PC-3 (cell line): ENCODE results near the gene PSMB7.

ENCODE experiments used
- CTCF ChIP-seq: fragments of 300-600 bp; sonication (generic); conservative IDR thresholded peaks from 2 replicates; pipeline ENCODE4 v1.5.1; 2017; ENCODE audit warnings: antibody characterized with exemption, low read depth, mild to moderate bottlenecking, low read length
- EZH2 ChIP-seq: fragments of 300-600 bp; sonication (generic); IDR thresholded peaks from one replicate; pipeline ENCODE4 v1.6.1; 2017; ENCODE audit warnings: antibody characterized with exemption, mild to moderate bottlenecking, low read length; ENCODE audit not compliant: unreplicated experiment
- EZH2phosphoT487 ChIP-seq: fragments of 300-600 bp; sonication (generic); IDR thresholded peaks from 2 replicates; pipeline ENCODE4 v1.6.1; 2018; ENCODE audit warnings: mild to moderate bottlenecking, antibody characterized with exemption, low read length, borderline replicate concordance

GRCh38 chr9:124388275-124389048 is 26.8 kb downstream of the PSMB7 start:
- TF ChIP-seq CTCF, result no peak
- TF ChIP-seq EZH2, result no peak
- TF ChIP-seq EZH2phosphoT487, result no peak
